Thoracic aorta (tissue), 2 donors: ENCODE results near the gene HLA-DQA1. TPM values are rescaled to one million over a fixed set of nuclear protein-coding genes. Genes with fewer than 3 reads are reported as not detected.

Experiments used
- ATAC-seq: fragments of 150-250 bp; one replicate; pipeline ENCODE4 v1.8.0; 2017; ENCODE audit warnings: low read depth; ENCODE audit not compliant: insufficient number of reproducible peaks, low FRiP score
- DNase-seq: peaks from one replicate; pipeline ENCODE4 v3.0.0-alpha.2; 2020; ENCODE audit warnings: low spot score
- H3K27ac ChIP-seq, 2 donors: fragments of 200-600 bp; sonication (generic); 1 replicate in 1 of 2; 2 replicates in 1 of 2; pipeline ENCODE4 v1.5.1; 2016; ENCODE audit warnings: mild to moderate bottlenecking in 2 of 2, moderate library complexity in 2 of 2
- H3K27me3 ChIP-seq: fragments of 200-600 bp; sonication (generic); replicated peaks from 2 replicates; pipeline ENCODE4 v1.6.0; 2016; ENCODE audit warnings: mild to moderate bottlenecking; ENCODE audit not compliant: insufficient read depth
- H3K36me3 ChIP-seq: fragments of 200-600 bp; sonication (generic); one replicate; pipeline ENCODE4 v1.5.1; 2016
- H3K4me1 ChIP-seq, 2 donors: fragments of 200-600 bp; sonication (generic); 1 replicate in 1 of 2; 2 replicates in 1 of 2; pipeline versions ENCODE4 v1.5.1 to v1.6.0; 2016; ENCODE audit warnings: low read depth in 2 of 2, mild to moderate bottlenecking in 1 of 2; ENCODE audit not compliant: control insufficient read depth in 1 of 2
- H3K4me3 ChIP-seq: fragments of 200-600 bp; sonication (generic); 2 replicates; pipeline ENCODE4 v1.5.1; 2016; ENCODE audit warnings: mild to moderate bottlenecking
- H3K9me3 ChIP-seq: fragments of 200-600 bp; sonication (generic); 2 replicates; pipeline ENCODE4 v1.5.1; 2016
- total RNA-seq, 2 donors: library from RNA; depleted of rRNA; stranded (reverse); fragments of >200 nt; gene quantifications; one replicate each; pipeline versions ENCODE4 v1.1.0 to v1.2.3, GENCODE V29; 2016
- TF ChIP-seq, protein P1 (sequence below): fragments of 200-600 bp; sonication (generic); IDR thresholded peaks from one replicate; pipeline ENCODE4 v1.5.1; 2019; ENCODE audit warnings: antibody characterized with exemption

HLA-DQA1 gene
- total RNA-seq, 2 donors from 2014 or later, result 4.5 to 24.4 TPM

- DNase-seq (no peak), ATAC-seq (no peak)
- H3K9me3 ChIP-seq, result no peaks in the 10 kb centered on the region
- no peaks in the 10 kb centered on the region for H3K27me3 ChIP-seq
- H3K36me3 ChIP-seq, result no peaks in the 10 kb centered on the region
- no peak overlapping the region for H3K4me3 ChIP-seq
- no peak overlapping the region for H3K27ac ChIP-seq
- no peaks in the 10 kb centered on the region for H3K4me1 ChIP-seq
- TF ChIP-seq, protein P1, sequence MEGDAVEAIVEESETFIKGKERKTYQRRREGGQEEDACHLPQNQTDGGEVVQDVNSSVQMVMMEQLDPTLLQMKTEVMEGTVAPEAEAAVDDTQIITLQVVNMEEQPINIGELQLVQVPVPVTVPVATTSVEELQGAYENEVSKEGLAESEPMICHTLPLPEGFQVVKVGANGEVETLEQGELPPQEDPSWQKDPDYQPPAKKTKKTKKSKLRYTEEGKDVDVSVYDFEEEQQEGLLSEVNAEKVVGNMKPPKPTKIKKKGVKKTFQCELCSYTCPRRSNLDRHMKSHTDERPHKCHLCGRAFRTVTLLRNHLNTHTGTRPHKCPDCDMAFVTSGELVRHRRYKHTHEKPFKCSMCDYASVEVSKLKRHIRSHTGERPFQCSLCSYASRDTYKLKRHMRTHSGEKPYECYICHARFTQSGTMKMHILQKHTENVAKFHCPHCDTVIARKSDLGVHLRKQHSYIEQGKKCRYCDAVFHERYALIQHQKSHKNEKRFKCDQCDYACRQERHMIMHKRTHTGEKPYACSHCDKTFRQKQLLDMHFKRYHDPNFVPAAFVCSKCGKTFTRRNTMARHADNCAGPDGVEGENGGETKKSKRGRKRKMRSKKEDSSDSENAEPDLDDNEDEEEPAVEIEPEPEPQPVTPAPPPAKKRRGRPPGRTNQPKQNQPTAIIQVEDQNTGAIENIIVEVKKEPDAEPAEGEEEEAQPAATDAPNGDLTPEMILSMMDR, result no peak
Observed at GRCh38 chr6:32602383-32602782, 34.8 kb upstream of the HLA-DQA1 start.

DNA sequence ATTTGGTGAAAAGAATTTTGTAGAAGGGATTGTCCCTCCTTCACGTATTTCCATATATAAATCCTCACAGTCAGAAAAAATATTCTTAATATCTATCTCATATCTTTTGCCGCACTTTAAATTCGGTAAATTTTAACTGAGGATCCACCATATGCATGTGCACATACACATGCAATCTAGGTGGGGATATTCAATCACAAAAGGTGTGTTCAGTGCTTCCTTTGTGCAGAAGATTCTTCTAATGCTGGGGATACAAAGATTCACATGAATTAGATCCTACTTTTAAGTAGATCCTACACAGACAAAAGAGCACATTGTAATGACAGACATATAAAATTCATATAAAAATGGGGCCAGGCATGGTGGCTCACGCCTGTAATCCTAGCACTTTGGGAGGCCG, 34.0 kb upstream of the HLA-DQA1 start:
- TF ChIP-seq, protein P1, result no peak
- Histone ChIP-seq H3K27me3 (no peaks in the 10 kb centered on the region), H3K36me3 (no peaks in the 10 kb centered on the region), H3K9me3 (no peaks in the 10 kb centered on the region), H3K4me3 (no peak overlapping the region), H3K27ac (no peak overlapping the region), H3K4me1 (no peaks in the 10 kb centered on the region)
- DNase-seq (no peak), ATAC-seq (no peak)

- H3K4me3 ChIP-seq, result no peak overlapping the region
- H3K27ac ChIP-seq, result no peak overlapping the region
- H3K36me3 ChIP-seq, result no peaks in the 10 kb centered on the region
- H3K9me3 ChIP-seq, result no peaks in the 10 kb centered on the region
- TF ChIP-seq, protein P1, result no peak
- no peak for DNase-seq
- no peaks in the 10 kb centered on the region for H3K4me1 ChIP-seq
- no peak for ATAC-seq
- no peaks in the 10 kb centered on the region for H3K27me3 ChIP-seq
Observed at GRCh38 chr6:32603888-32604287, 33.3 kb upstream of the HLA-DQA1 start.

GRCh38 chr6:32604434-32604877, 32.8 kb upstream of the HLA-DQA1 start:
- H3K9me3 ChIP-seq, result no peaks in the 10 kb centered on the region
- DNase-seq (no peak), ATAC-seq (peak; percentile 36)
- no peaks in the 10 kb centered on the region for H3K4me1 ChIP-seq
- H3K4me3 ChIP-seq, result no peak overlapping the region
- no peaks in the 10 kb centered on the region for H3K27me3 ChIP-seq
- TF ChIP-seq, protein P1, result no peak
- H3K27ac ChIP-seq, result no peak overlapping the region
- no peaks in the 10 kb centered on the region for H3K36me3 ChIP-seq

- H3K4me1 ChIP-seq, result no peaks in the 10 kb centered on the region
- no peak overlapping the region for H3K27ac ChIP-seq
- DNase-seq, result no peak
- no peaks in the 10 kb centered on the region for H3K36me3 ChIP-seq
- no peaks in the 10 kb centered on the region for H3K27me3 ChIP-seq
- H3K4me3 ChIP-seq, result no peak overlapping the region
- TF ChIP-seq, protein P1, result no peak
- no peaks in the 10 kb centered on the region for H3K9me3 ChIP-seq
- no peak for ATAC-seq
Observed at GRCh38 chr6:32607263-32607987, 29.8 kb upstream of the HLA-DQA1 start.
